Stimulated activated CD4-positive, alpha-beta T cell treated with anti-CD3 and anti-CD28 coated beads, Interleukin-2, amount 100 ng/mL, for 48 hours (primary cell): Measurements from ENCODE around the gene LRP8.

Experiments
- DNase-seq, 2 donors: peaks; one replicate each; pipeline ENCODE4 v3.0.0-alpha.2; 2020

Gene LRP8

DNA sequence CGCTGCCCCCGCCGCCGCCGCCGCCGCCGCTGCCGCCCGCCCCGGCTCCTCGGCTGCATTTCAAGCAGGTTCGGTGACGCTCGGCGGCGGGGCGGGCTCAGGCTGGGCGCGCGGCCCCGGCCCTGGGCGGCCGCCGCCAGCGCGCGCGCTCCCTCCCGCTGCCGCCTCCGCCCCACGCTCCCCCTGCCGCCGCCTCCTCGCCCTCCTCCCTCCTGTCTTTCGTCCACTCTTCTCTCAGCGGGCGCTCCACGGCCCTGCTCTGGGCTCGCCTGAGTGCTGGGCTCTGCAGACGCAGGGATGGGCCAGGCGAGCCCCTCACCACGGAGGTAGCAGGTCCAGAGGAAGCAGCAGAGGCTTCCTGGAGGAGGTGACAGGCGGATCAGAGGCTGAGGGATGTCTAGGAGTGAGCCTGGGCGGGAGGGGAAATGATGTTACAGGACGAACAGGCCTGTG is at the start of gene LRP8:
TSS of gene LRP8 (minus strand) at position 62 of the 453 bp plus-strand sequence. CDS start 158 bp downstream, outside the sequence.
- peak; percentile 73 to 80 for DNase-seq

DNA sequence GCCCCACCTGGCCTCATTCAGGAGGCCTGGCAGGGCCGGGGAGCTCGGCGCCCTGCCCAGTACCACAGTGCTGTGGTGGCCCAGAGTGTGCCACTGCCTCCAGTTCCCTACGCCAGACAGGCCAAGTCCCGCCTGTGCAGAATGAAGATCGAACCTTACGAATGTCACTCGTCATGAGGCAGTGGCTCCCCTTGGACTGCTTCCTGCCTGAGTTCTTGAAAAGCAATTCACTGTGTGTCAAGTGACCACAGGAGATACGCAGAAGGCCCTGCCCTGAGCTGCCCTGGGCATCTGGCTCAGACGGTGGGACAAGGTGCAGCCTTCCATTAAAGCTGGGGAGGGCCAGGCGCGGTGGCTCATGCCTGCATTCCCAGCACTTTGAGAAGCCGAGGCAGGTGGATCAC is 49.6 kb upstream of the LRP8 start:
- no peak for DNase-seq

DNA sequence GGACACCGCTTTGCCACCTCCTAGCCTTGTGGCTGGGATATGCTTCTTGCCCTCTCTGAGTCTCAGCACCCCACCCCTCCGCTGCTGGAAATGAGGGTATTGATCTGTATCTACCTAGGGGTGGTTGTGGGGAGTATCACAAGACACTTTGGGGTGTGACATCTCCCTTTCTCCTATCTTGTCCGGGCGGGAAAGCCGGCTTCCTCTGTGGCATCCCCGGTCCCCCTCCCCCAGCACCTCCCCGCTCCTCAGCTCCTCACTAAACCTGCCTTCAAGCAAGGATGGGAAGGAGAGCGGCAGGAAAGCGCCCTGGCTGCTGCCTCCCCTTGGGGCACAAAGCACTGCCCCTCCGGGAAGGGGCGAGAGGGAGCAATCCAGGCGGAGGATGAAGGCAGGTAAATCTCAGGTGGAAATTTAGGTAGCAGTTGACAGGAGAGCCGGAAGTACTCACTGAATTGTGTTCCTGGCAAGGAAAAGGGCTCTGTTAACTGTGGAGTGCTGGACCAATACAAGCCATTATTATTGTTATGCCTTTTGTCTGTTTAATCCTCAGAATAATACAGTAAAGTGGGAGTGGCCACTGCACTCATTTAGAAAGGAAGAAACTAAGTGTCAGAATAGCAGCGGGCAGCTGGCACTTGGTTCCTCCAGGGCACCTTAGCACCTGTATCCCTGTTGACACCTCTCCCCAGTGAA is 49.0 kb upstream of the LRP8 start:
- no peak for DNase-seq

DNA sequence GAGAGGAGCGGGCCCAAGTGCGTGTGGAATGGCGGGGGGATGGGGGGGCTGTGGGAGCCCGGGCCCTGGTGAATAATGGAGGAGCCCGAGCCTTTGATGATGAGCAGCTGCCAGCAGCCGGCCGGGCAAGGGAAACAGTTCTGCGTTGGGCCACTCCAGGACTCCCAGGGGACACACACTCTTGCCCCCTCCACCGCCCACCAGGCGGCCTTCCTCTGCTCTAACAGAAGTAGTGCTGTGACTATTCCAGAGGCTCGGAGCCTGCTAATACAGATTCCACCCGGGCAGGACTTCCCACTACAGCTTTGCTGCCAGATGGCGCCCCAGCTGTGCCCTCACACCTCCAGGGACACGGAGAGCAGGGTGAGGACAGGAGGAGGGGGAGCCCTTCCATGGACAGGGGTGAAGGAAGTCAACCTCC is 48.2 kb upstream of the LRP8 start:
- no peak for DNase-seq

DNA sequence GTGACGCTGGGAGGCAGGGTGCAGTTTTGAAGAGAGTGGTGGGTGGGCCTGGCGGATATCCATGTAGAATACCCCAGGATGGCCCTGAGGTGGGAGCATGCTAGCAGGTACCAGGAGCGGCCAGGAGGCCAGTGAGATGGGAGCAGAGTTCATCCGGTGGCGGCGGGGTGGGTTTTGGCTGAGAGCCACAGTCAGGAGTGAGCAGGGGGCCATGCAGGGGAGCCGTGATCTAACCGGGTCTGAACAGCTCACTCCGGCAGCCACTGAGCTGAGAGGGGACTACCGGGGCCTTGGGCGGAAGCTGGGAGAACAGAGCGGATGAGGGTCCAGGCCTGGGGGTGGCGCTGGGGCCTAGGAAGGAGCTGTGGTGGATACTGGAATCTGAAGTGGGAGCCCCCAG is 47.6 kb upstream of the LRP8 start:
- DNase-seq = no peak

DNA sequence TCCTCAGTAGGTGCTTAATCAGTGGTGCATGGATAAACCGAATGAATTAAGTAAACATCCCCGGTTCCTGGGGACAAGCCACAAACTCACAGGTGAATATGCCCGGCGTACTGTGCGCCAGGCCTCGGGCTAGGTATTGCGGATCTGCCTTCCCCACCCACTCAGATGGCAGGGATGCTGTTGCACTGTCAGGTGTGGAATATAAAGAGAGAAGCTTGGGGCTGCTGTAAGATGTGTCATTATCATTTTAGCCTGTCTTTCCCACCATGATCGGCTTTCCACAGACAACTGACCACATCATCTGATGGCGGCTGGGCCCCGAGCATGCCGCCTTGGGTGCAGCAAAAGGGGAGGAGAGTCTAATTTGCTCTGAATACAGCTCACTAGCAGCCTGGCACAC is 45.4 kb upstream of the LRP8 start:
- no peak for DNase-seq

DNA sequence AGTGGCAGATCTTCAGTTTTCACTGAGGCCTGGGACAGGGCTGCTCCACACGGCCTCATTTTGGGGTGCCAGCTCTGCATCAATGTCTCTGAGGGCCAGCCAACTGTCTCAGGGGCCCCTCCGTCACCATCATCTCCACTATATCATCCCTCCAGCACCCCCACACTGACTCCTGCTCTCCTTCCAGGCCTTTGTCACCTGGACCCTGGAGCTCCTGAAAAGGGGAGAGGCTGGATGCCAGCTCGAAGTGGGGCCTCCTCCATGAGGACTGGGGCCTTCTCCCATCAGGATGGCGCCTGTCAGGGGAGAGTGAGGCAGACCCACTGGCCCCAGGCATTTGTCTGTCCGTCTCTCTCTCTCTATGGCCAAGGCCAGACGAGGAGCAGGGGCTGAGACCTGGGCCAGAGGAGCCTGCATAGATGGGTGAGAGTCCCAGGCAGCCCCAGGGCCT is 44.7 kb upstream of the LRP8 start:
- DNase-seq = no peak

DNA sequence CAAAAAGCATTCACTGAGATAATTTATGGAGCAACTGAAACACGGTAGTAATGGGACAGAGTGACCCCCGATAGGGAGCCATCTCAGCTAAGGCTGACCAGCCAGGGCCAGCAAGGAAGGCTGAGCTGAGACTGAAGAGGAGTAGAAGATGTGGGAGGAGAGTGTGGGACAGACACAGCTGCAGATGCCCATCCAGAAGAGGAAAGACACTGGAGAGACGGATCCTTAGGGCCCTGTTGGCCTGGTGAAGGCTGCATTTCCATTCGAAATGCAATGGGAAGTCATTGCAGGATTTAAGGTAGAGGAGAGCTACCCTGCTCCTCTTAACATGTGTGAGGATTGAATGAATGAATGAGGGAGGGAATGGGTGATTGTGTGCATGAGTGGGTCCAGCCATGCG is 44.0 kb upstream of the LRP8 start:
- no peak for DNase-seq

DNA sequence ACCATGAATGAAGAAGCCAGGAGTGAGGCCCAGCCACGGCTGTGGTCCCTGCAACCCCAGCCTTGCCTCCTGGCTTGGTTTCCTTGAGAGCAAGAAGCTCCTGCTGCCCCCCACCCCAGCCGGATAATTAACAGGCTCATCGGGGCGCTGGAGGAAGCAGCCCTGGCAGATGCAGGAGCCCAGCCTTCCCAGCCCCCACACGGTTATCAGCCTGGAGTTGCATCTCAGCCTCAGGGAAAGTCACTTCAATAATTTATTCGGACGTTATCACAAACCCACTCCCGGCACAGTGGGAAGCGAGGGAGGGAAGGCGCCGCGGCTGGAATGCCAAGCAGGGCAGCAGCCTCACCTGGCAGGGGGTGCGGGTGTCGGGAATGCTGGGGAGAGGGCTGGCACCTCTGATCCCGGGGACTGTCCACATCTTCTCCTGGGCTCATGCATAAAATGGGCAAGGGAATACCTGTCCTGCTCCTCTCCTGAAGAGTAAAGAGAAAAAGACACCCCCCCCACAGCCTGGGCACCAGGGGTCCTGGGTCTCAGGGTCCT is 43.3 kb upstream of the LRP8 start:
- DNase-seq = no peak

DNA sequence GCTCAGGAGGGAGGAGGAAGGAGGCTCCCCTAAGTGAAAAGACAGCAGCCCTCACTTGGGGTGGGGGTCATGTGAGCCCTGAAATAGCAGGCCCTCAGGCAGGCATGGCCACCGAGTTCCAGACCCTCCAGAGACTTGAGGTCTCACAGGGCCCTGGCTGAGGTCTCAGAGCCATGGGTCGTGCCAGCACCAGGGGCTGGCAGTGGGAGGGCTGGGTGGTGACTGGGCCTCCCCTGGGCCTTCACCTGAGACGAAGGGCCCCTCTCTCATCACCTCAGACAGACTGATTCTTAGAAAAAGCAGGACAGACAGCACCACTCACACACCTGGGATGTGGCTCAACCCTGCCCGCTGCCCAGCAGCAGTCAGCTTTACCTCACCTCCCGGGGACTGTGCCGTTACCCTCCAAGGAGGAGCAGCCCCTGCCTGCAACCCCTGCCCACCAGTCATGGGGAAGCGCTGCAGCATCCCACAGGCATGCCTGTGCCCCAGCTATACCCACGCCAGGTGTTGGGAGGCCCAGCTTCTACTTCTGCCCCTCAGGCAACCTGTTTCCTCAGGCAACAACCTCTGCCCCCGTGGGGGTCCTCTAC is 42.6 kb upstream of the LRP8 start:
- DNase-seq = no peak

DNA sequence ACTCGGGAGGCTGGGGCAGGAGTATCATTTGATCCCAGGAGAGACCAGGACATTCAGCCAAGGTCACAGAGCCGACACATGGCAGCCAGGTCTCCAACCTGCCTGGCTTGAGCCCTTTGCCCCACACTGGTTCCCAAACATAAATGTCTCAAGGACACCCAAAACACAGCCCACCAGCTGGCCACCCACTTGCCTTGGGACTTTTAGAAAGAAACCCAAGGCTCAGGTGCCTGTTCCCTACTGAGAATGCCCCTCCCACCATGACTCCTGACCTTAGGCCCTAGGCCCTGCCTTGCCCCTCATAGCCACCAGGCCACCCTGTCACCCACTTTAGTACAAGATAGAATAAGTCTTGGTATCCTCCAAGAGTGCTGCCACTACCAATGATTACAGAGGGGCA is 41.9 kb upstream of the LRP8 start:
- DNase-seq = no peak

DNA sequence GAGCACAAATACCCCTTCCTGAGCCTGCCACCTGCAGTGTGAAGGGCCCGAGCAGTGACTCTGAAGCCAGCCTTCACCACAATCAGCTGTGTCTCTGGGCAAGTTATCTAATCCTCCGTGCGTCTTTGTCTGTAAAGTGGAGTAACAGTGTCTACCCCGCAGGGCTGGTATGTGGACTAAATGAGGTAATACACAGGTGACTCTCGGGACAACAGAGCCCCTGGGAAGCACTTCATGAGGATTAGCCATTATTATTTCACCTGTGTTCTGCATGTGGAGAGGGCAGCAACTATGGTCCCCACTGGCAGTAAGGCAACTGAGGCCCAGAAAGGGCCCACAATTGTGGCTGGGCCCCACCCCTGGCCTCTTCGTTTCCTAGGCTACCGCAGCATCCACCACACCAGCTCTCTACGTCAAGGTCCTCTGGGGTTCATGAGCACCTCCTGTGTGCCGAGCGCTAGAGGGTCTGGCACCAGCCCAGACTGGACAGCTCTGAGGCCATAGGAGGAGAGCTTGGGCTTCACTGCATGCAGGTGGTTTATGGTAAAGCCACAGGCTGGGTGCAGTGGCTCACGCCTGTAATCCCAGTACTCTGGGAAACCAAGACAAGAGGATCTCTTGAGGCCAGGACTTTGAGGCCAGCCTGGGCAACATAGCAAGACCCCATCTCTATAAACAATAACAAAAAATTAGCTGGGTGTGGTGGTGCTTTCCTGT is 41.3 kb upstream of the LRP8 start:
- DNase-seq = no peak

DNA sequence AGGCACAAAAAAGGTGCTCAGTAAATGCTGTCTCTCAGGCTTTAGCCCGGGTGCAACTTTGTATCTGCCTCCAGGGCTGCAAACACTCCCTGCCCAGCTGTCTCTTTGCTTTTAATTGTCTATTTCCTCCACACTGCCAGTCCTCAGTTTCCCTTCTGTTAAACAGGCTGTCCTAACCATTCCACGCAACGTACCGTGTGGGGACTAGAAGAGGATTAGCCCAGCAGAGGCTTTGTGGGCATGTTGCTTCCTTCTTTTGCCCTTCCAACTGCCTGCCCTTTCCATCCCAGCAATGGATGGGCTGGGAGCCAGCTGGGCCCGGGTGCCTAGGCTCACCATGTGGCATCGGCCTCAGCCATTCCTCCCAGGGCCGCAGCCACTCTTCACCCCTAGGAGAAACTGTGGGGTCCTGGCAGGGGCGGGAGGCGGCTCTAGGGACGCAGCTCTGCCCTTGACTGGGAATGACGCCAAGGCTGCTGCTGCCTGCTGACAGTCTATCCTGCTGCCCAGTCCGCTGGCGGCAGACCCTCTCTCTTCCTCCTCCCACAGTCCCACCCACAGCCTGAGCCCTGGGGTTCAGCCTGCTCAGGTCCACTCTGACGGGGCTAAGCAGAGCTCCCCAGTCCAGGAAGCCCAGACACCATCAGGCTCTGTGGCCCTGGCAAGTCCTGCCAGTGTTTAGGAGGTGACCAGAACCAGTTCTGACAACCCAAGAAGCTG is 40.6 kb upstream of the LRP8 start:
- no peak for DNase-seq

DNA sequence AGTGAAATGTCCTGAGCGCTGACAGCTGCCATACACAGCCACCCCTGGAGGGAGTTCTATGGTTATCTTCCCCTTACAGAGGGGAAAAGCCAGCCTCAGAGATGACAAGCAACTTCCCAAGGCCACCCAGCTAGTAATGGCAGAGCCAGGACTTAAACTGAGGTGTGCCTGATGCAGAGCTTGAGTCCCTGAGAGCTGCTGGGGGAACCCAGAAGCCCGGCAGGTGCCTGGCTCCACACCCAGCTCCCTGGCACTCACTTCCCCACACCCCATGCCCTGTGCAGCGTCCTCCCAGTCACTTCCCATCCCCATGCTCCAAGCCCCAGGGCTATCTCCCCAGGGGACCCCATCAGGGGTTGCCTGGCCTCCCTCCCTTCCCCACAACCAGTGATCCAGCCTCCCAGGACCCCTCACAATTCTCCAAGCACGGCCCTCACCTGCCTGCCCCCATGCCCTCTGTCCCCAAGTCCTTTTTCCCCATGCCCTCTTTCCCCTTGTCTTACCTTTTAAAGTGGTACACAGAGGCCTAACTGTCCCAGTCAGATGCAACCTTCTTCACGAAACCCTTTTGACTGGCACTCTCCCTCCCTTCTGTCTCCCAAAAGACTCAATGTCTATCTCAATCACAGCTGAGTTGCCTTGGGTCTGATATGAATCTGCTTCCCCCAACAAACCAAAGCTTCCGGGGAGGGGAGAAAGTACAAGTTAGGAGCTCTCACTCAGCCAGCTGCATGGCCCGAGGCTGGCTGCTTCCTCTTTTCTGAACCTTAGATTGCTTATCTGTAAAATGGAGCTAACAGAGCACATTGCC is 39.8 kb upstream of the LRP8 start:
- peak in 1 of 2 donors; percentile 14 for DNase-seq

DNA sequence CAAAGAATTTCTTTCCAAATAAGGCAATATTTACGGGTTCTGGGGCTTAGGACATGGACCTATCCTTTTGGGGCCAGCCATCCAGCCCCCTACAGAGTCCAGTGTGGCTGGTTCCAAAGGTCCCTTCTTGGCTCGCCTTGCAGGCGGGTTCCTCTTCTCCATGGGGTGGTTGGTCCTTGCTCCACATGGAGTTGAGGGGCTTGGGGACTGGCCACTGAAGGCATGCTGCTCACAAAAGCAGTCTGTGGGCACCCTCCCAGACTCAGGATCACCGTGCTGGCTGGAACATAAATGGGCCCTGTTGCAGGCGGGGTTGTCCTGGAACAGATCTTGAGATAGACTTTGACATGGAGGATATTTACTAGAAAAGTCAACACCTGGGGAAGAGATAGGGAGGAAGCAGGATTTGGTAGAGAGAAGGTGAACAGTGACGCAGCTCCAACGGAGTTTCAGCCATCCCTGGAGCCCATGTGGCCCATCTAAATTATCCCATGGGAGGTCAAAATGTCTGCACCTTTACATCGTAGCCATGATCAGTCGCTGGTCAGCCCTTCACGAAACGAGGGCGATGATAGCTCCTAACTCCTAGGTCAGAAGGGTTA is 39.1 kb upstream of the LRP8 start:
- no peak for DNase-seq

DNA sequence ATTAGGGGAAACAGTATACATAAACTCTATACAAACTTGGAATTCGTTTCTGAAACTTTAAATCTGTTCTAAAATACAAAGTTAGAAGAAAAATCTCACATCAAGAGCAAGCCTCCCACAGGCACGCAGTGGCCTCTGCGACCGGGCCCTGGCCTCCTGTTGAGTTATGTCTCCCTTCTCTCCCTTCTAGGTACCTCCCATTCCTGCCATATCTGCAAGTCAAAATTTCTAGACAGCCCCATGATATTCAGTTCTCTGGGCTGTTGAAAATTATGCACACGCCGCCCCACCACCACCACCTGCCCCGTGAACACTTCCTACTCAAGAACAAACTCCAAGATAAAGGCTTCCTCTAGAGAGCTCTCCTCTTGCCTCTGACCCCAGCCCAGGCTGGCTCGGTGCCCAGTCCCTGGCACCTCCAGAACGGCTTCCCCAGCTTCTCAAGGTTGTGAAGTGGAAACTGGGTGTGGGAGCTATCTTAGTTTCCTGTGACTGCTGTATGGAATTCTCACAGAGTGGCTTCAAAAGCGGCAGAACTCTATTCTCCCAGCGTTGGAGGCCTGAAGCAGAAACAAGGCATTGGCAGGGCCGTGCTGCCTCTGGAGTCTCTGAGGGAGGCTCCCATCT is 37.7 kb upstream of the LRP8 start:
- no peak for DNase-seq

DNA sequence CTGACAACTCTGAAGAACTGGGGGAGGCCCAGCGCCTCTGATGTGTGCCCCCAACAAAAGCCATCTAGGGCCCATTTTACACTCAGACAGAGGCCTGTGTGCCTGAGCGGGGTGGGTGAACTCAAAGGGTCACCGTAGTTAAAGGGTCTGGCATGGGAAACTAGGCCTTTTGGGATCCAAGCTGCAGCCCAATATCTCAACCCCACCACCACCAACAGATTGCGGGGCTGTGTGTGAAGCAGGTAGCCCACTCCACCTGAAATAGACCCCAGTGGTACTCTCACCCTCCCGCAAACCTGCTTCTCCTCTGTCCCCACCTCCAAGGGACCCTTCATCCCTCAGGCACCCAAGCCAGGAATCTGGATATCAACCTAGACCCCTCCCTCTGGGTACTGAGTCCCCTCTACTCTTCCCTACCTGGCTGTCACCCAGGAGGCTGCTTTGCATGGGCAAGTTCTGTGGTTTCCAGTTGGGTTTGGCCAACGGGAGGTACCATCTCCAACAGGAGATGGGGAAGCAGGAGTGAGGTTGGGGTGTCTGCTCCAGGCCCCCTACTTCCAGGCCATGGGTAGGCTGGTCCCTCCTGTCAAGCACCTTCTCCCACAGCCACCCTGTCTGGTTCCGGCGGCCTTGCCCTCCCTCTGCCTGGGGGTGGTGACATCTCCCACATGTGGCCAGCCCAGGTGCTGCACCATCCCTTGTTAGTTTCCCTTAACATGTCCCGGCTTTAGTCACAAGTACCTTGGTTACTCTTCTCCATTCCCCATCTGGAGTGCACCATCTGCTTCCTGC is 35.2 kb upstream of the LRP8 start:
- no peak for DNase-seq

DNA sequence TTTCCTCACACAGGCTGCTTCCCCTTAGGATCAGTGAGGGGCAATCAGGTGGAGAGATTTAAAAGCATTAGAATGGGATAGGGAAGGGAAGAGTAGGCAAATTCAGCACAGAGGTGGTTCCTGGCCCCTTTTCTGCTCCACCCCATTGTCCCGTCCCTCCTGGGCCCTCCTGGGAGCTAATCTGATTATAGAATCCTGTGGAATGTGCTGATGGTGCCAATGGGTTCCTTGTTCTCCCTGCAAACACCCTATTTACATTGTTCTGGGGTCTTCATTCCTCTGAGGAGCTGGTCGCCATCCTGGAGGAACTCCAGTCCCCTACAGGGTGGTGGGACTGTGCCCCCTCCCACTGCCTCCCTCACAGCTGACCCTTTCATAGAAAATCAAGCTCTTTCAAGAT is 34.4 kb upstream of the LRP8 start:
- DNase-seq = no peak

DNA sequence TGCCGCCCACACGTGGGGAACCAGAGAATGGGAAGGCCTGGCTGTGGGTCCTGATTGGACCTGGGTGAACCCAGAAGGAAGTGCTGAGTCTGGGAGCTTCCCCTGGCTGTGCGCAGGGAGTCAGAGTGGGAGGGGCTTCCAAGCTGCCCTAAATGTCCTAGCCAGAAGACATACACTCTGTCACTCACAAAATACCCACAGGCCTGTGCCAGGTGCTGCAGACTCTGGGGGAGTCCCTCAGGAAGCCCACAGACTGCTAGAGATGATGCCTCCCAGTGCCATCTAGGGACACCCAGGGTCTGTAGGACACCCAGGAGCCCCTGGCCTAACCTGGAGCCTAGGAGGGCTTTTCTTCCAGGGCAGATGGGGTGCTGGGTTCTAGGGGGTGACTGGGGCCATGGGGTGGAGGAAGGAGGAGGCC is 33.7 kb upstream of the LRP8 start:
- no peak for DNase-seq

DNA sequence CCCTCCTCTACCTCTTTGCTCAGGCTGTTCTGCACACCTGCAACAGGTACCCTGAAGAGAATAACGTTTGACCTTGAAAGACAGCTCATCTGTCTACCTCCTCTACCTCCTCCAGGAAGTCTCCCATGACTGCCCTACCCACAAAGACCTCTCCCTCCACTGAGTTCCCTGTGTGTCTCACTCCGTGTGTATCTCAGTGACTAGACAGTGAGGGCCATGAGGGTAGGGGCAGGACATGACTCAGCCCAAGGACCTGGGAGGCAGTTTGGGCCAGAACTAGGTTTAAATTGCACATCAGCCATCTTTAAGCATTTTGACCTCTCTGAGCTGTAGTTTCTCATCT is 32.0 kb upstream of the LRP8 start:
- DNase-seq = no peak
